CD4-positive, alpha-beta T cell (primary cell): ENCODE measurements around the gene RASSF9. TPM values are rescaled to one million over a fixed set of nuclear protein-coding genes. Genes with fewer than 3 reads are reported as not detected.

Source experiments
- ATAC-seq: fragments of 200-7000 bp; cut with Tn5 transposase; one replicate; pipeline ENCODE4 v1.10.0; 2022; ENCODE audit warnings: mild to moderate bottlenecking; ENCODE audit not compliant: poor library complexity
- CTCF ChIA-PET: fragments of 350-600 bp; sonication (Branson Sonifier 250); formaldehyde crosslinking; loops from one replicate; lab custom pipeline; 2021; ENCODE audit warnings: antibody characterized with exemption, inconsistent platforms; lab: Charles Lee
- POLR2A ChIA-PET: fragments of 350-600 bp; sonication (Branson Sonifier 250); formaldehyde crosslinking; loops from one replicate; lab custom pipeline; 2021; ENCODE audit warnings: antibody characterized with exemption, inconsistent platforms; lab: Charles Lee
- DNase-seq, 14 experiments: peaks; one replicate each; pipeline ENCODE4 v3.0.0-alpha.2; 2013 to 2020; ENCODE audit warnings: mixed read lengths in 2 of 14
- H3K27ac ChIP-seq, 2 donors: one replicate each; pipeline versions ENCODE4 v1.5.1 to v1.7.0; 2013; ENCODE audit warnings: low read length in 2 of 2, low read depth in 1 of 2, mild to moderate bottlenecking in 1 of 2
- H3K27me3 ChIP-seq, 2 experiments: 1 replicate in 1 of 2; 2 replicates in 1 of 2; pipeline versions ENCODE4 v1.6.1 to v1.7.0; 2013; ENCODE audit warnings: low read length in 2 of 2, control low read depth in 1 of 2, mild to moderate bottlenecking in 1 of 2, moderate library complexity in 1 of 2; ENCODE audit not compliant: insufficient read depth in 2 of 2, control insufficient read depth in 1 of 2
- H3K36me3 ChIP-seq: one replicate; pipeline ENCODE4 v1.6.1; 2013; ENCODE audit warnings: low read length, control low read depth; ENCODE audit not compliant: insufficient read depth
- H3K4me1 ChIP-seq: one replicate; pipeline ENCODE4 v1.6.1; 2013; ENCODE audit warnings: low read length, control low read depth; ENCODE audit not compliant: insufficient read depth
- H3K4me3 ChIP-seq: one replicate; pipeline ENCODE4 v1.5.1; 2013; ENCODE audit warnings: mild to moderate bottlenecking, low read length, moderate library complexity
- H3K9me3 ChIP-seq, 2 experiments: 1 replicate in 1 of 2; 2 replicates in 1 of 2; pipeline versions ENCODE4 v1.6.1 to v1.7.0; 2013; ENCODE audit warnings: low read length in 2 of 2, mild to moderate bottlenecking in 2 of 2, control low read depth in 1 of 2, moderate library complexity in 1 of 2; ENCODE audit not compliant: control insufficient read depth in 1 of 2, insufficient read depth in 1 of 2
- H3K27ac Mint-ChIP-seq: one replicate; pipeline ENCODE4 v1.8.0; 2020; ENCODE audit warnings: mixed read lengths
- H3K27me3 Mint-ChIP-seq: one replicate; pipeline ENCODE4 v1.8.0; 2021; ENCODE audit warnings: mixed read lengths
- H3K36me3 Mint-ChIP-seq: one replicate; pipeline ENCODE4 v1.8.0; 2021; ENCODE audit warnings: low read depth, mixed read lengths
- H3K4me1 Mint-ChIP-seq: one replicate; pipeline ENCODE4 v1.8.0; 2021; ENCODE audit warnings: low read depth, mixed read lengths
- H3K4me3 Mint-ChIP-seq: one replicate; pipeline ENCODE4 v1.8.0; 2020; ENCODE audit warnings: mild to moderate bottlenecking, mixed read lengths
- H3K9me3 Mint-ChIP-seq: one replicate; pipeline ENCODE4 v1.8.0; 2020; ENCODE audit warnings: mixed read lengths
- intact Hi-C, 2 experiments: fragments of 100-400 bp; cut with DNase I in 1 of 2; cut with micrococcal nuclease in 1 of 2; formaldehyde crosslinking; loops; one replicate each; pipeline versions ENCODE4 v1.15.1 to v1.9.0; 2023 to 2025; cut with DNase I, micrococcal nuclease
- total RNA-seq, 174 experiments: library from RNA in 2 of 174; stranded (reverse) in 2 of 174; gene quantifications; one replicate each; pipeline ENCODE4 v1.2.3 and lab custom pipeline; 2021 to 2026
- TF ChIP-seq, protein P1 (sequence below): fragments of 200-600 bp; IDR thresholded peaks from one replicate; pipeline ENCODE4 v1.8.0; 2022; ENCODE audit warnings: antibody characterized with exemption, mild to moderate bottlenecking

RASSF9 gene
- total RNA-seq, 2 experiments from 2014 or later, result not detected

DNA sequence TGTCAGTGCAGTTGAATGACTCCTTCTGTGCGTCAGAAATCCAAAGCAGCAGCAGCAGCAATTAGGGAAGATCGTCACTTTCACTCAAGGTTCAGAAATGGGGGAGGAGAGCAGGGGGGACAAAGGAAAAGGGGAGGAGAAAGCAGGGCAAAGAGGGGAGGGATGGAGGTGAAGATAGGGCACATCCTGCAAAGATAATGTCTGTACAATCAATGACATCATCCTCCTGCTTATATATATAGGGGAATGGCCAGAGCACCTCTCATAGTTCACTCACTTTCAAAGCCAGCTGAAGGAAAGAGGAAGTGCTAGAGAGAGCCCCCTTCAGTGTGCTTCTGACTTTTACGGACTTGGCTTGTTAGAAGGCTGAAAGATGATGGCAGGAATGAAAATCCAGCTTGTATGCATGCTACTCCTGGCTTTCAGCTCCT lies 37.8 kb upstream of the RASSF9 start, which contains the start of gene NTS:
Gene NTS (plus strand): TSS at position 265 of the 431 bp plus-strand sequence. CDS start 109 bp downstream, at position 374.
- Histone ChIP-seq H3K4me1 (no peaks in the 10 kb centered on the region), H3K4me3 (no peak within 1 kb of the TSS), H3K27ac (no peak within 1 kb of the TSS), H3K9me3 (no peaks in the 10 kb centered on the region), H3K36me3 (no peaks in the 10 kb centered on the region), H3K27me3 (no peaks in the 10 kb centered on the region)
- no peaks in the 10 kb centered on the region for H3K9me3 Mint-ChIP-seq
- H3K27ac Mint-ChIP-seq, result no peak within 1 kb of the TSS
- no peaks in the 10 kb centered on the region for H3K36me3 Mint-ChIP-seq
- ATAC-seq (no peak), DNase-seq (peak in 1 of 14 experiments; percentile 1)
- ChIA-PET CTCF (no interaction called here), POLR2A (no interaction called here)
- no peaks in the 10 kb centered on the region for H3K27me3 Mint-ChIP-seq
- no peaks in the 10 kb centered on the region for H3K4me1 Mint-ChIP-seq
- intact Hi-C loops, result no loop called here
- H3K4me3 Mint-ChIP-seq, result no peak within 1 kb of the TSS
- TF ChIP-seq, protein P1, sequence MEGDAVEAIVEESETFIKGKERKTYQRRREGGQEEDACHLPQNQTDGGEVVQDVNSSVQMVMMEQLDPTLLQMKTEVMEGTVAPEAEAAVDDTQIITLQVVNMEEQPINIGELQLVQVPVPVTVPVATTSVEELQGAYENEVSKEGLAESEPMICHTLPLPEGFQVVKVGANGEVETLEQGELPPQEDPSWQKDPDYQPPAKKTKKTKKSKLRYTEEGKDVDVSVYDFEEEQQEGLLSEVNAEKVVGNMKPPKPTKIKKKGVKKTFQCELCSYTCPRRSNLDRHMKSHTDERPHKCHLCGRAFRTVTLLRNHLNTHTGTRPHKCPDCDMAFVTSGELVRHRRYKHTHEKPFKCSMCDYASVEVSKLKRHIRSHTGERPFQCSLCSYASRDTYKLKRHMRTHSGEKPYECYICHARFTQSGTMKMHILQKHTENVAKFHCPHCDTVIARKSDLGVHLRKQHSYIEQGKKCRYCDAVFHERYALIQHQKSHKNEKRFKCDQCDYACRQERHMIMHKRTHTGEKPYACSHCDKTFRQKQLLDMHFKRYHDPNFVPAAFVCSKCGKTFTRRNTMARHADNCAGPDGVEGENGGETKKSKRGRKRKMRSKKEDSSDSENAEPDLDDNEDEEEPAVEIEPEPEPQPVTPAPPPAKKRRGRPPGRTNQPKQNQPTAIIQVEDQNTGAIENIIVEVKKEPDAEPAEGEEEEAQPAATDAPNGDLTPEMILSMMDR, result no peak

- H3K27me3 Mint-ChIP-seq, result no peaks in the 10 kb centered on the region
- H3K36me3 Mint-ChIP-seq, result no peaks in the 10 kb centered on the region
- CTCF ChIA-PET, result no interaction called here
- H3K4me3 ChIP-seq, result no peak overlapping the region
- no peaks in the 10 kb centered on the region for H3K9me3 Mint-ChIP-seq
- no peak overlapping the region for H3K4me3 Mint-ChIP-seq
- H3K27ac Mint-ChIP-seq, result no peak overlapping the region
- no peaks in the 10 kb centered on the region for H3K9me3 ChIP-seq
- intact Hi-C loops, result loop anchor here in 1 of 2 experiments (1.0 kb wide), 1 partner anchor 404 kb away; no protein-coding TSS in a partner anchor
- no peak overlapping the region for H3K27ac ChIP-seq
- H3K4me1 Mint-ChIP-seq, result no peaks in the 10 kb centered on the region
- no peaks in the 10 kb centered on the region for H3K36me3 ChIP-seq
- no peaks in the 10 kb centered on the region for H3K4me1 ChIP-seq
- no peaks in the 10 kb centered on the region for H3K27me3 ChIP-seq
- TF ChIP-seq, protein P1, result peak; percentile 68
- no peak for ATAC-seq
- DNase-seq, result peak in 3 of 14 experiments; percentile 8 to 23 (median 20)
- POLR2A ChIA-PET, result no interaction called here
These were observed 36.4 kb upstream of the RASSF9 start for GRCh38 chr12:85872497-85873091.

- Histone ChIP-seq H3K4me1 (no peaks in the 10 kb centered on the region), H3K36me3 (no peaks in the 10 kb centered on the region), H3K9me3 (peaks cover 0 to 9% of the 10 kb centered on the region in 2 experiments), H3K27ac (no peak overlapping the region), H3K27me3 (no peaks in the 10 kb centered on the region), H3K4me3 (no peak overlapping the region)
- ChIA-PET POLR2A (no interaction called here), CTCF (no interaction called here)
- H3K36me3 Mint-ChIP-seq, result no peaks in the 10 kb centered on the region
- TF ChIP-seq, protein P1, result peak; percentile 22
- no peaks in the 10 kb centered on the region for H3K4me1 Mint-ChIP-seq
- no peak overlapping the region for H3K27ac Mint-ChIP-seq
- H3K9me3 Mint-ChIP-seq, result no peaks in the 10 kb centered on the region
- intact Hi-C loops, result loop anchor here in 1 of 2 experiments (5.0 kb wide), 1 partner anchor 400 kb away; no protein-coding TSS in a partner anchor
- no peak overlapping the region for H3K4me3 Mint-ChIP-seq
- H3K27me3 Mint-ChIP-seq, result no peaks in the 10 kb centered on the region
- ATAC-seq (no peak), DNase-seq (peak in 2 of 14 experiments; percentile 5 to 6)
These were observed 31.0 kb upstream of the RASSF9 start for GRCh38 chr12:85866986-85867776.
